ENCODE data around the gene GRIA3. TPM values are rescaled to one million over a fixed set of nuclear protein-coding genes. Genes with fewer than 3 reads are reported as not detected.
A peak's percentile ranks its signal among the peaks of the same experiment; 100 is the strongest.

The GRIA3 gene
- total and polyA plus RNA-seq, 4 experiments from 2014 or later, result not detected

- H3K27me3 Mint-ChIP-seq, result no peaks in the 10 kb centered on the region
- POLR2A ChIA-PET (ENCODE audit: partially characterized antibody), result no interaction called here
- no peaks in the 10 kb centered on the region for H3K4me1 ChIP-seq (ENCODE audit: insufficient read depth, low read length)
- no peak overlapping the region for H3K27ac Mint-ChIP-seq
- no peaks in the 10 kb centered on the region for H3K36me3 Mint-ChIP-seq
- H3K9me3 Mint-ChIP-seq, result peaks cover 0 to 2% (median 0%) of the 10 kb centered on the region in 8 donors
- H3K4me3 Mint-ChIP-seq, result no peak overlapping the region
- DNase-seq, result no peak
- intact Hi-C loops (cut with micrococcal nuclease), result no loop called here
- no peaks in the 10 kb centered on the region for H3K36me3 ChIP-seq (ENCODE audit: insufficient read depth, low read length)
- H3K27ac ChIP-seq (ENCODE audit: low read depth, low read length), result no peak overlapping the region
- H3K4me3 ChIP-seq (ENCODE audit: low read length in 2 of 2), result no peak overlapping the region
- H3K9me3 ChIP-seq (ENCODE audit: control insufficient read depth in 1 of 2, low read length in 2 of 2), result no peaks in the 10 kb centered on the region
- no peaks in the 10 kb centered on the region for H3K27me3 ChIP-seq (ENCODE audit: insufficient read depth, low read length)
- H3K4me1 Mint-ChIP-seq, result peaks cover 0 to 3% (median 0%) of the 10 kb centered on the region in 4 donors
- CTCF ChIA-PET (ENCODE audit: partially characterized antibody), result no interaction called here
These were observed 8.5 kb upstream of the GRIA3 start for GRCh38 chrX:123175366-123176122.

DNA sequence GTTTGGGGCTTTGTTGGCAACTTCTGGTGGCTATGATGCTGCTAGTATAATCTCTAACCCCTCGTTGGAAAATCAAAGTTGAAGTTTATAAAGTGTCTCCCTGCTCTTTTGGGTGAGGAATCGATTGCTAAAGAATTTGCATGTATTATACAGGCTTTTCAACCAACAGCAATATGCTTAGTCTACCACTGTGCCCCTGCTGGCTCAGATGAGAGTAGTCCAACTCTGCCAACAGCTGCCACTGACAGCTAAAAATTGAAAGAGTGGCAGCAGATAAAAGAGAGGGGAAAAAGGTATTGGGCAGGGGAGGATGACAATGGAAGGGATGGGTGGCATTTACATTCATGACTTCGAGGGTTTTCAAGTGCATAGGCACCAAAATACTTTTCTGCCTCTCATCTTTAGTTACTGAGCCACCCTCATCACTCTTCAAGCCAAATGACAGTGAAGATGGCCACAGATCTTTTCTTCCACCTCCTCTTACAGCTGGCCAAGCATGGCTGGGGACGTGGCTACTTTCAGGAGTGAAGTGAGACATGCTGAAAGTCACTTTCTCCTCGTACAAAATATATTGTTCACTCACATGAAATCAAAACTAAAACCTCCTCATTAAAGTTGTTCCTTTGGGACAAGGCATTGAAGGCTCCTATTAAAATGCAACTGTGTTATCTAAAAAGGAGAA lies 2.7 kb upstream of the GRIA3 start:
- CTCF ChIA-PET (ENCODE audit: partially characterized antibody), result no interaction called here
- Mint-ChIP-seq H3K36me3 (no peaks in the 10 kb centered on the region), H3K27ac (no peak overlapping the region), H3K4me3 (no peak overlapping the region), H3K4me1 (peaks cover 0 to 7% (median 2%) of the 10 kb centered on the region in 4 donors), H3K9me3 (peaks cover 0 to 4% (median 0%) of the 10 kb centered on the region in 8 donors), H3K27me3 (peaks cover 3 to 19% of the 10 kb centered on the region in 2 donors)
- intact Hi-C loops (cut with micrococcal nuclease), result no loop called here
- no peaks in the 10 kb centered on the region for H3K36me3 ChIP-seq (ENCODE audit: insufficient read depth, low read length)
- H3K4me1 ChIP-seq (ENCODE audit: insufficient read depth, low read length), result no peaks in the 10 kb centered on the region
- no peak overlapping the region for H3K4me3 ChIP-seq (ENCODE audit: low read length in 2 of 2)
- H3K27ac ChIP-seq (ENCODE audit: low read depth, low read length), result no peak overlapping the region
- no peaks in the 10 kb centered on the region for H3K9me3 ChIP-seq (ENCODE audit: control insufficient read depth in 1 of 2, low read length in 2 of 2)
- POLR2A ChIA-PET (ENCODE audit: partially characterized antibody), result no interaction called here
- DNase-seq, result no peak
- H3K27me3 ChIP-seq (ENCODE audit: insufficient read depth, low read length), result no peaks in the 10 kb centered on the region

DNA sequence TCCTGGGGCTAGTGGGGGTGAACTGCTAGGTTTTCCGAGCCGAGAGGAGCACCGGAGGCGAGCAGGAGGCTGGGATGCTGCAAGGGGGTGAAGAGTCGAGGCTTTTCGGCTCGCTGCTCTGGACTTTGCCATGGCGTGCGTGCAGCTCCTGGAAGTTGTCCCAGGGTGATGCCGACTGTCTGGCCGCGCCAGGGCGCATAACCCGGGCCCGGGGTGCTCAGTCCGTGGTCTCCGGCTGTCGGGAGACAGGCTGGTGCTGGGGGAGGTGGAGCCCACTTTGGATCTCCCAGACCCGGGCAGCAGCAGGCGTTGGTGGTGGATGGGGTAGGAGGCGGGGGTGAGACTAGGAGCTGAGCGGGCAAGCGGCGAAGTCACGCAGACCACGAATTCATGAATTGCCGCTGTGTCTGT lies 793 bp downstream of the GRIA3 start:
- Histone ChIP-seq H3K27ac (ENCODE audit: low read depth, low read length) (no peak overlapping the region), H3K27me3 (ENCODE audit: insufficient read depth, low read length) (no peaks in the 10 kb centered on the region), H3K4me1 (ENCODE audit: insufficient read depth, low read length) (no peaks in the 10 kb centered on the region), H3K9me3 (ENCODE audit: control insufficient read depth in 1 of 2, low read length in 2 of 2) (no peaks in the 10 kb centered on the region), H3K36me3 (ENCODE audit: insufficient read depth, low read length) (no peaks in the 10 kb centered on the region), H3K4me3 (ENCODE audit: low read length in 2 of 2) (no peak overlapping the region)
- peak overlapping the region in 2 of 8 donors; percentile 35 to 41 for H3K4me3 Mint-ChIP-seq
- ChIA-PET CTCF (ENCODE audit: partially characterized antibody) (no interaction called here), POLR2A (ENCODE audit: partially characterized antibody) (no interaction called here)
- no peaks in the 10 kb centered on the region for H3K36me3 Mint-ChIP-seq
- DNase-seq, result no peak
- no peak overlapping the region for H3K27ac Mint-ChIP-seq
- peaks cover 3 to 19% of the 10 kb centered on the region in 2 donors for H3K27me3 Mint-ChIP-seq
- H3K9me3 Mint-ChIP-seq, result peaks cover 0 to 4% (median 0%) of the 10 kb centered on the region in 8 donors
- intact Hi-C loops (cut with micrococcal nuclease), result no loop called here
- H3K4me1 Mint-ChIP-seq, result peaks cover 0 to 7% (median 2%) of the 10 kb centered on the region in 4 donors

GRCh38 chrX:123185721-123186120 lies 1.6 kb downstream of the GRIA3 start:
- Mint-ChIP-seq H3K27ac (no peak overlapping the region), H3K4me3 (peak overlapping the region in 2 of 8 donors; percentile 2 to 38), H3K4me1 (peaks cover 0 to 7% (median 1%) of the 10 kb centered on the region in 4 donors), H3K9me3 (peaks cover 0 to 4% (median 0%) of the 10 kb centered on the region in 8 donors), H3K27me3 (peaks cover 3 to 19% of the 10 kb centered on the region in 2 donors), H3K36me3 (no peaks in the 10 kb centered on the region)
- no peaks in the 10 kb centered on the region for H3K9me3 ChIP-seq (ENCODE audit: control insufficient read depth in 1 of 2, low read length in 2 of 2)
- POLR2A ChIA-PET (ENCODE audit: partially characterized antibody), result no interaction called here
- no peak for DNase-seq
- intact Hi-C loops (cut with micrococcal nuclease), result no loop called here
- no peaks in the 10 kb centered on the region for H3K36me3 ChIP-seq (ENCODE audit: insufficient read depth, low read length)
- no peaks in the 10 kb centered on the region for H3K4me1 ChIP-seq (ENCODE audit: insufficient read depth, low read length)
- H3K4me3 ChIP-seq (ENCODE audit: low read length in 2 of 2), result no peak overlapping the region
- CTCF ChIA-PET (ENCODE audit: partially characterized antibody), result no interaction called here
- no peak overlapping the region for H3K27ac ChIP-seq (ENCODE audit: low read depth, low read length)
- no peaks in the 10 kb centered on the region for H3K27me3 ChIP-seq (ENCODE audit: insufficient read depth, low read length)

GRCh38 chrX:123186801-123187200 lies 2.7 kb downstream of the GRIA3 start:
- Histone ChIP-seq H3K27ac (ENCODE audit: low read depth, low read length) (no peak overlapping the region), H3K4me1 (ENCODE audit: insufficient read depth, low read length) (no peaks in the 10 kb centered on the region), H3K4me3 (ENCODE audit: low read length in 2 of 2) (no peak overlapping the region), H3K27me3 (ENCODE audit: insufficient read depth, low read length) (no peaks in the 10 kb centered on the region), H3K9me3 (ENCODE audit: control insufficient read depth in 1 of 2, low read length in 2 of 2) (no peaks in the 10 kb centered on the region), H3K36me3 (ENCODE audit: insufficient read depth, low read length) (no peaks in the 10 kb centered on the region)
- H3K4me1 Mint-ChIP-seq, result peaks cover 0 to 7% (median 1%) of the 10 kb centered on the region in 4 donors
- intact Hi-C loops (cut with micrococcal nuclease), result no loop called here
- peaks cover 3 to 17% of the 10 kb centered on the region in 2 donors for H3K27me3 Mint-ChIP-seq
- POLR2A ChIA-PET (ENCODE audit: partially characterized antibody), result no interaction called here
- H3K36me3 Mint-ChIP-seq, result no peaks in the 10 kb centered on the region
- H3K27ac Mint-ChIP-seq, result no peak overlapping the region
- DNase-seq, result no peak
- H3K4me3 Mint-ChIP-seq, result no peak overlapping the region
- H3K9me3 Mint-ChIP-seq, result peaks cover 0 to 3% (median 0%) of the 10 kb centered on the region in 8 donors
- CTCF ChIA-PET (ENCODE audit: partially characterized antibody), result no interaction called here

DNA sequence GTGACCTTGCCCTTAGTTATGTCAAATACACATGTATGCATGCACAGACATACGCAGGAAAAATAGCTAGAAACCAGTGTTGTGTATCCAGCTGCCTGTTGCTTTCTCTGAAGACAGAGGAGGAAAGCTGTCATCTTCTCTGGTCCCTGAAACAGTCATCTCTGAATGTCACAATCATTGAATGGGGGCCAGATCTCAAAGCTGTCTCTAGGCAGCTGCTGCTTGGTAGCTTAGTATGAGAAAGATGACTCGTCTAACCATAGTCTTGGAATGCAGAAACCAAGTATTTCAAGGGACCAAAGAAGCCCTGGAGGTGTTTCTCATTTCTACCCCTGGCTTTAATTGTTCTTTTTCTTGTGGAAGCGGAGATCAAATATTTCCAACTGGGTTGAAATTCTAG lies 4.0 kb downstream of the GRIA3 start:
- H3K4me3 Mint-ChIP-seq, result no peak overlapping the region
- H3K4me1 ChIP-seq (ENCODE audit: insufficient read depth, low read length), result no peaks in the 10 kb centered on the region
- no peak overlapping the region for H3K4me3 ChIP-seq (ENCODE audit: low read length in 2 of 2)
- H3K27ac Mint-ChIP-seq, result no peak overlapping the region
- ChIA-PET POLR2A (ENCODE audit: partially characterized antibody) (no interaction called here), CTCF (ENCODE audit: partially characterized antibody) (no interaction called here)
- H3K36me3 ChIP-seq (ENCODE audit: insufficient read depth, low read length), result no peaks in the 10 kb centered on the region
- H3K27ac ChIP-seq (ENCODE audit: low read depth, low read length), result no peak overlapping the region
- H3K4me1 Mint-ChIP-seq, result peaks cover 0 to 7% (median 1%) of the 10 kb centered on the region in 4 donors
- H3K9me3 ChIP-seq (ENCODE audit: control insufficient read depth in 1 of 2, low read length in 2 of 2), result no peaks in the 10 kb centered on the region
- intact Hi-C loops (cut with micrococcal nuclease), result no loop called here
- H3K9me3 Mint-ChIP-seq, result peaks cover 0 to 3% (median 0%) of the 10 kb centered on the region in 8 donors
- H3K36me3 Mint-ChIP-seq, result no peaks in the 10 kb centered on the region
- peaks cover 2 to 15% of the 10 kb centered on the region in 2 donors for H3K27me3 Mint-ChIP-seq
- DNase-seq, result no peak
- H3K27me3 ChIP-seq (ENCODE audit: insufficient read depth, low read length), result no peaks in the 10 kb centered on the region

DNA sequence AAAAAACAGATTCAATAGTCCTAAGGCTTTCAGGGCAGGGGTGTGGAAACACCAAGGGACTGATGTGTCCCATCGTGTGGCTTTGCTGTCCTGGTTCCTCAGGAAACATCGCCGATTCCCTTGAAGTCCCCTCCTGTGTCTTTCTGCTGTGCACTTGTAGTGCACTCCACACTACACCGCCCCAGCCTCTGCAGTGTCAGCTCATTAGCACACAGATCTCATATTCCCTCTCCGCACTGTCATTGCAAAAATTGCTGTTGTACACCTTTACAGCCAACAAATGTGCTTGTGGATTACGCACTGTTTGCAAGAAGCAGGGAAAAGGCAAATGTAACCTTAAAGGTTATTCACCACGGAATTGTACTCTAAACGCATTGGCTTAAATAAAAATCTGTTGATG lies 5.3 kb downstream of the GRIA3 start:
- Mint-ChIP-seq H3K9me3 (peaks cover 0 to 3% (median 0%) of the 10 kb centered on the region in 8 donors), H3K36me3 (no peaks in the 10 kb centered on the region), H3K4me1 (no peaks in the 10 kb centered on the region), H3K4me3 (no peak overlapping the region), H3K27ac (no peak overlapping the region), H3K27me3 (peaks cover under 1 to 6% of the 10 kb centered on the region in 2 donors)
- intact Hi-C loops (cut with micrococcal nuclease), result no loop called here
- no peak overlapping the region for H3K27ac ChIP-seq (ENCODE audit: low read depth, low read length)
- H3K27me3 ChIP-seq (ENCODE audit: insufficient read depth, low read length), result no peaks in the 10 kb centered on the region
- ChIA-PET CTCF (ENCODE audit: partially characterized antibody) (no interaction called here), POLR2A (ENCODE audit: partially characterized antibody) (no interaction called here)
- H3K9me3 ChIP-seq (ENCODE audit: control insufficient read depth in 1 of 2, low read length in 2 of 2), result no peaks in the 10 kb centered on the region
- DNase-seq, result no peak
- no peak overlapping the region for H3K4me3 ChIP-seq (ENCODE audit: low read length in 2 of 2)
- H3K36me3 ChIP-seq (ENCODE audit: insufficient read depth, low read length), result no peaks in the 10 kb centered on the region
- H3K4me1 ChIP-seq (ENCODE audit: insufficient read depth, low read length), result no peaks in the 10 kb centered on the region
